A549 (cell line): Measurements from ENCODE around the gene XRCC1. TPM values are rescaled to one million over a fixed set of nuclear protein-coding genes. Genes with fewer than 3 reads are reported as not detected.

Experiments
- ATAC-seq, 2 experiments: fragments of 200-7000 bp in 1 of 2; fragments of >200 bp in 1 of 2; cut with Nextera tagmentation in 1 of 2; cut with Tn5 transposase in 1 of 2; 3 replicates each; pipeline versions ENCODE4 v1.8.0 to v1.9.1; 2018 to 2020; ENCODE audit warnings: mild to moderate bottlenecking in 1 of 2, moderate library complexity in 1 of 2
- CTCF ChIA-PET: fragments of 300-600 bp; sonication (Branson Sonifier 250); formaldehyde crosslinking; extraction: SDS; loops from one replicate; lab custom pipeline; 2021; ENCODE audit warnings: antibody characterized with exemption, inconsistent platforms; lab: Yijun Ruan, JAX
- POLR2A ChIA-PET: fragments of 350-600 bp; formaldehyde crosslinking; extraction: SDS; loops from one replicate; lab custom pipeline; 2021; ENCODE audit warnings: antibody characterized with exemption, inconsistent platforms; lab: Yijun Ruan, JAX
- DNase-seq, 2 experiments: peaks; one replicate each; pipeline versions ENCODE4 v3.0.0 to v3.0.0-alpha.2; 2011 to 2016; ENCODE audit warnings: low read depth in 1 of 2, low spot score in 1 of 2
- FAIRE-seq: peaks from 2 replicates; lab custom pipeline; 2011; peaks lifted over from hg19 to GRCh38; lab: Jason Lieb, UNC
- H3K27ac ChIP-seq, 2 experiments: fragments of >200 bp; sonication (Bioruptor Twin); formaldehyde crosslinking; 3 replicates each; pipeline ENCODE4 v1.5.1; 2016 to 2017
- H3K4me1 ChIP-seq: fragments of >200 bp; sonication (Bioruptor Twin); formaldehyde crosslinking; 3 replicates; pipeline ENCODE4 v1.6.1; 2016
- H3K4me2 ChIP-seq: fragments of >200 bp; sonication (Bioruptor Twin); formaldehyde crosslinking; 3 replicates; pipeline ENCODE4 v1.6.1; 2016
- H3K4me3 ChIP-seq: fragments of >200 bp; sonication (Bioruptor Twin); formaldehyde crosslinking; 3 replicates; pipeline ENCODE4 v1.5.1; 2016
- H3K9me3 ChIP-seq: fragments of >200 bp; sonication (Bioruptor Twin); formaldehyde crosslinking; 3 replicates; pipeline ENCODE4 v1.6.1; 2016
- BHLHE40 ChIP-seq: IDR thresholded peaks from 2 replicates; pipeline ENCODE4 v1.6.1; 2012; ENCODE audit warnings: low read depth, low read length, inconsistent platforms
- CEBPB ChIP-seq, 2 experiments: fragments of >200 bp in 1 of 2; sonication (Bioruptor Twin) in 1 of 2; formaldehyde crosslinking in 1 of 2; IDR thresholded peaks; 2 replicates each; pipeline ENCODE4 v1.6.1; 2012 to 2016
- EHF ChIP-seq: fragments of 250-450 bp; sonication (Bioruptor Pico); IDR thresholded peaks from 2 replicates; pipeline ENCODE4 v1.5.0; 2020; ENCODE audit warnings: mild to moderate bottlenecking
- EHMT2 ChIP-seq: fragments of 200-600 bp; sonication (generic); IDR thresholded peaks from 2 replicates; pipeline ENCODE4 v1.6.1; 2016; ENCODE audit warnings: antibody characterized with exemption, low read depth, mild to moderate bottlenecking, moderate library complexity
- ESRRA ChIP-seq: fragments of 150-350 bp; IDR thresholded peaks from 2 replicates; pipeline ENCODE4 v1.6.1; 2014; ENCODE audit warnings: mild to moderate bottlenecking, low read length, borderline replicate concordance
- FOSB ChIP-seq: fragments of 250-450 bp; sonication (Bioruptor Pico); IDR thresholded peaks from 2 replicates; pipeline ENCODE4 v1.5.0; 2020; ENCODE audit warnings: mild to moderate bottlenecking, moderate library complexity
- FOSL2 ChIP-seq, 2 experiments: fragments of 450-650 bp in 1 of 2; fragments of >200 bp in 1 of 2; sonication (Bioruptor Twin) in 1 of 2; formaldehyde crosslinking; IDR thresholded peaks; 2 replicates each; pipeline versions ENCODE4 v1.5.0 to v1.6.1; 2016 to 2020; ENCODE audit warnings: mild to moderate bottlenecking in 1 of 2, moderate library complexity in 1 of 2
- FOXS1 ChIP-seq: fragments of 250-450 bp; sonication (Bioruptor Pico); IDR thresholded peaks from 2 replicates; pipeline ENCODE4 v1.5.0; 2020; ENCODE audit warnings: mild to moderate bottlenecking, moderate library complexity
- GATA3 ChIP-seq: IDR thresholded peaks from 2 replicates; pipeline ENCODE4 v1.6.1; 2012; ENCODE audit warnings: borderline replicate concordance
- HOXA7 ChIP-seq: fragments of 250-450 bp; sonication (Bioruptor Pico); IDR thresholded peaks from 2 replicates; pipeline ENCODE4 v1.5.0; 2020; ENCODE audit warnings: mild to moderate bottlenecking, moderate library complexity
- HOXB13 ChIP-seq: fragments of 250-450 bp; sonication (Bioruptor Pico); IDR thresholded peaks from 2 replicates; pipeline ENCODE4 v1.5.0; 2020; ENCODE audit warnings: low read depth, mild to moderate bottlenecking, moderate library complexity
- JUN ChIP-seq, 2 experiments: fragments of >200 bp; sonication (Bioruptor Twin); formaldehyde crosslinking; IDR thresholded peaks; 2 replicates in 1 of 2; 3 replicates in 1 of 2; pipeline ENCODE4 v1.6.1; 2016 to 2017
- JUNB ChIP-seq: fragments of >200 bp; sonication (Bioruptor Twin); formaldehyde crosslinking; IDR thresholded peaks from 2 replicates; pipeline ENCODE4 v1.6.1; 2016
- KDM1A ChIP-seq: fragments of 200-600 bp; sonication (generic); IDR thresholded peaks from 2 replicates; pipeline ENCODE4 v1.6.1; 2016; ENCODE audit warnings: low read depth, mild to moderate bottlenecking
- MAFK ChIP-seq: fragments of 450-650 bp; IDR thresholded peaks from 2 replicates; pipeline ENCODE4 v1.6.1; 2014; ENCODE audit not compliant: partially characterized antibody
- NFE2L2 ChIP-seq: fragments of 150-350 bp; conservative IDR thresholded peaks from 2 replicates; pipeline ENCODE4 v1.6.1; 2014; ENCODE audit warnings: low read length
- POLR2AphosphoS2 ChIP-seq: conservative IDR thresholded peaks from 2 replicates; pipeline ENCODE4 v1.6.1; 2012; ENCODE audit warnings: low read length, improper control_type of control experiment, inconsistent platforms
- RARB ChIP-seq: fragments of 250-450 bp; sonication (Bioruptor Pico); IDR thresholded peaks from 2 replicates; pipeline ENCODE4 v1.8.0; 2021; ENCODE audit warnings: mild to moderate bottlenecking, moderate library complexity
- RCOR1 ChIP-seq: fragments of 150-350 bp; IDR thresholded peaks from 2 replicates; pipeline ENCODE4 v1.6.1; 2014; ENCODE audit warnings: antibody characterized with exemption, low read length, low read depth
- RFX5 ChIP-seq: fragments of 450-650 bp; IDR thresholded peaks from 2 replicates; pipeline ENCODE4 v1.7.1; 2014; ENCODE audit warnings: antibody characterized with exemption, mild to moderate bottlenecking, moderate library complexity
- SMC3 ChIP-seq: fragments of >200 bp; sonication (Bioruptor Twin); formaldehyde crosslinking; IDR thresholded peaks from 3 replicates; pipeline ENCODE4 v1.6.1; 2018; ENCODE audit warnings: inconsistent platforms
- TFCP2L1 ChIP-seq: fragments of 250-450 bp; sonication (Bioruptor Pico); IDR thresholded peaks from 2 replicates; pipeline ENCODE4 v1.5.0; 2021; ENCODE audit warnings: mild to moderate bottlenecking
- ZFP36 ChIP-seq: fragments of 450-650 bp; IDR thresholded peaks from 2 replicates; pipeline ENCODE4 v1.6.1; 2014; ENCODE audit warnings: borderline replicate concordance; ENCODE audit not compliant: partially characterized antibody
- ZNF302 ChIP-seq: fragments of 250-450 bp; sonication (Bioruptor Pico); IDR thresholded peaks from 2 replicates; pipeline ENCODE4 v1.9.0; 2021; ENCODE audit warnings: inconsistent platforms, mild to moderate bottlenecking, moderate library complexity
- ZSCAN20 ChIP-seq: fragments of 250-450 bp; sonication (Bioruptor Pico); IDR thresholded peaks from 2 replicates; pipeline ENCODE4 v1.8.0; 2022; ENCODE audit warnings: mild to moderate bottlenecking, moderate library complexity
- WGBS: methylation state at CpG from one replicate; pipeline ENCODE4 v1.1.6; 2017; ENCODE audit errors: missing lambda C conversion rate; 5-methylcytosine and 5-hydroxymethylcytosine counted together
- polyA plus RNA-seq, 4 experiments: library from polyadenylated mRNA; depleted of rRNA in 3 of 4; stranded (reverse); fragments of >200 nt; fragmentation: RNase III in 1 of 4; extraction: RNeasy Plus Mini Kit Qiagen cat#74134 plus additional on column Dnase treatment in 1 of 4; gene quantifications; 2 replicates in 3 of 4; 3 replicates in 1 of 4; pipeline ENCODE4 v1.2.3, GENCODE V29; 2011 to 2017
- TF ChIP-seq, protein P1 (sequence below): fragments of >200 bp; sonication (Bioruptor Twin); formaldehyde crosslinking; IDR thresholded peaks from 3 replicates; pipeline ENCODE4 v1.5.1; 2016
- TF ChIP-seq, protein P2 (sequence below): fragments of 450-650 bp; IDR thresholded peaks from 2 replicates; pipeline ENCODE4 v1.6.1; 2014; ENCODE audit warnings: antibody characterized with exemption
- TF ChIP-seq, protein P3 (sequence below): IDR thresholded peaks from 2 replicates; pipeline ENCODE4 v1.6.1; 2012; ENCODE audit warnings: low read depth, borderline replicate concordance
- TF ChIP-seq, protein P4 (sequence below): fragments of 250-450 bp; sonication (Bioruptor Pico); IDR thresholded peaks from 2 replicates; pipeline ENCODE4 v1.5.0; 2021; ENCODE audit warnings: mild to moderate bottlenecking, moderate library complexity, borderline replicate concordance

XRCC1 gene
- polyA plus RNA-seq, 2 of the 4 experiments (the other 2 are of a cell fraction) = 32.0 to 55.1 TPM

DNA sequence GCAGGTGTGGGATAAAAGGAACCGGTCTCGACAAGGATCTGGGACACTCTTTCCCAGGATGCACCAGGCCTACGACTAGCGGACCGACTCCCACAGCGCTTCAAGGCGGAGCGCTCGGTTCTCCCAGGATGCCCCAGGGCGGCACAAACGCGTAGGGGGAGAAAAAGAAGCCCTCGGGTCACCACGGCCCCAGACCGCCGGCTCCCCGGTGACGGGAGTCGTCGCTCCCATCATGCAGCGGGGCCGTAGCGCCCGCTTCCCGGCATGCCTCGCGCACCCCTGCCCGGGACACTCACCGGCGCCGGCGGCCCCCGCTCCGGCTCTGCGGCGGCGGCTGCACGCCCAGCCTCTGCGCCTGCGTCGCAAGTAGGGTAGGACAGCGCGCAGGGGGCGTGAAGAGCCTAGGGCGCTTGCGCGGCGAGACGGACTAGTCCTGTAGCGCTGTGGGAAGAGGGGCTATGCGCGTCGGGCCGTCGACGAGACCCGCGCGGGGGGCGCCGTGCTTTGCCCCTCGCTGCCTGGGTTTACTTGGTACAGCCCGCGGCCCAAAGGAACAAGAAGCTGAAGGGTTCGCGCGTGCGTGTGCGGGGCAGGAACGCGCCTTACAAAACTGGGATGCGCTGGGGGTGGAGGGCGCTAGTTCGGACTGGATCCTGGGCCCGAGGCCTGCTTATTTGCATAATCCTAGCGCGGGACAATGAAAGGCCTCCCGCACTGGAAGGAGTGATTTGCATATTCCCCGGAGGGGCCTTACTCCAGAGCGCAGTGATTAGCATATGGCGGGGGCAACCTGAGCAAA, 44.1 kb upstream of the XRCC1 start, which contains the start of gene ZNF428 (continued):
- TF ChIP-seq JUNB (no peak), SMC3 (no peak), TFCP2L1 (0 out of 2 replicates have a peak, but pooled peaks have one; percentile 53), RFX5 (0 out of 2 replicates have a peak, but pooled peaks have one; percentile 13), ZFP36 (no peak), GATA3 (peak; percentile 28; the same call in 1 of the 2 replicates), RCOR1 (no peak), CEBPB (IDR thresholded peaks at IDR 0.05) (no peak), FOSL2 (IDR thresholded peaks at IDR 0.05) (no peak), FOSL2 (CRISPR knock-in tag; IDR thresholded peaks at IDR 0.05) (no peak), MAFK (no peak), KDM1A (no peak), ZSCAN20 (CRISPR knock-in tag) (no peak), POLR2AphosphoS2 (no peak), ZNF302 (CRISPR knock-in tag) (no peak), HOXB13 (CRISPR knock-in tag) (0 out of 2 replicates have a peak, but pooled peaks have one; percentile 12), EHF (CRISPR knock-in tag) (no peak), RARB (CRISPR knock-in tag) (no peak), JUN (IDR thresholded peaks at IDR 0.05) (peak; percentile 90 to 96)
- TF ChIP-seq, protein P1, sequence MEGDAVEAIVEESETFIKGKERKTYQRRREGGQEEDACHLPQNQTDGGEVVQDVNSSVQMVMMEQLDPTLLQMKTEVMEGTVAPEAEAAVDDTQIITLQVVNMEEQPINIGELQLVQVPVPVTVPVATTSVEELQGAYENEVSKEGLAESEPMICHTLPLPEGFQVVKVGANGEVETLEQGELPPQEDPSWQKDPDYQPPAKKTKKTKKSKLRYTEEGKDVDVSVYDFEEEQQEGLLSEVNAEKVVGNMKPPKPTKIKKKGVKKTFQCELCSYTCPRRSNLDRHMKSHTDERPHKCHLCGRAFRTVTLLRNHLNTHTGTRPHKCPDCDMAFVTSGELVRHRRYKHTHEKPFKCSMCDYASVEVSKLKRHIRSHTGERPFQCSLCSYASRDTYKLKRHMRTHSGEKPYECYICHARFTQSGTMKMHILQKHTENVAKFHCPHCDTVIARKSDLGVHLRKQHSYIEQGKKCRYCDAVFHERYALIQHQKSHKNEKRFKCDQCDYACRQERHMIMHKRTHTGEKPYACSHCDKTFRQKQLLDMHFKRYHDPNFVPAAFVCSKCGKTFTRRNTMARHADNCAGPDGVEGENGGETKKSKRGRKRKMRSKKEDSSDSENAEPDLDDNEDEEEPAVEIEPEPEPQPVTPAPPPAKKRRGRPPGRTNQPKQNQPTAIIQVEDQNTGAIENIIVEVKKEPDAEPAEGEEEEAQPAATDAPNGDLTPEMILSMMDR = no peak
- TF ChIP-seq, protein P2, sequence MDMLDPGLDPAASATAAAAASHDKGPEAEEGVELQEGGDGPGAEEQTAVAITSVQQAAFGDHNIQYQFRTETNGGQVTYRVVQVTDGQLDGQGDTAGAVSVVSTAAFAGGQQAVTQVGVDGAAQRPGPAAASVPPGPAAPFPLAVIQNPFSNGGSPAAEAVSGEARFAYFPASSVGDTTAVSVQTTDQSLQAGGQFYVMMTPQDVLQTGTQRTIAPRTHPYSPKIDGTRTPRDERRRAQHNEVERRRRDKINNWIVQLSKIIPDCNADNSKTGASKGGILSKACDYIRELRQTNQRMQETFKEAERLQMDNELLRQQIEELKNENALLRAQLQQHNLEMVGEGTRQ = no peak
- TF ChIP-seq, protein P3, sequence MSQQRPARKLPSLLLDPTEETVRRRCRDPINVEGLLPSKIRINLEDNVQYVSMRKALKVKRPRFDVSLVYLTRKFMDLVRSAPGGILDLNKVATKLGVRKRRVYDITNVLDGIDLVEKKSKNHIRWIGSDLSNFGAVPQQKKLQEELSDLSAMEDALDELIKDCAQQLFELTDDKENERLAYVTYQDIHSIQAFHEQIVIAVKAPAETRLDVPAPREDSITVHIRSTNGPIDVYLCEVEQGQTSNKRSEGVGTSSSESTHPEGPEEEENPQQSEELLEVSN = peak; percentile 96
- TF ChIP-seq, protein P4, sequence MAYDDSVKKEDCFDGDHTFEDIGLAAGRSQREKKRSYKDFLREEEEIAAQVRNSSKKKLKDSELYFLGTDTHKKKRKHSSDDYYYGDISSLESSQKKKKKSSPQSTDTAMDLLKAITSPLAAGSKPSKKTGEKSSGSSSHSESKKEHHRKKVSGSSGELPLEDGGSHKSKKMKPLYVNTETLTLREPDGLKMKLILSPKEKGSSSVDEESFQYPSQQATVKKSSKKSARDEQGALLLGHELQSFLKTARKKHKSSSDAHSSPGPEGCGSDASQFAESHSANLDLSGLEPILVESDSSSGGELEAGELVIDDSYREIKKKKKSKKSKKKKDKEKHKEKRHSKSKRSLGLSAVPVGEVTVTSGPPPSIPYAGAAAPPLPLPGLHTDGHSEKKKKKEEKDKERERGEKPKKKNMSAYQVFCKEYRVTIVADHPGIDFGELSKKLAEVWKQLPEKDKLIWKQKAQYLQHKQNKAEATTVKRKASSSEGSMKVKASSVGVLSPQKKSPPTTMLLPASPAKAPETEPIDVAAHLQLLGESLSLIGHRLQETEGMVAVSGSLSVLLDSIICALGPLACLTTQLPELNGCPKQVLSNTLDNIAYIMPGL (CRISPR knock-in tag) = no peak

DNA sequence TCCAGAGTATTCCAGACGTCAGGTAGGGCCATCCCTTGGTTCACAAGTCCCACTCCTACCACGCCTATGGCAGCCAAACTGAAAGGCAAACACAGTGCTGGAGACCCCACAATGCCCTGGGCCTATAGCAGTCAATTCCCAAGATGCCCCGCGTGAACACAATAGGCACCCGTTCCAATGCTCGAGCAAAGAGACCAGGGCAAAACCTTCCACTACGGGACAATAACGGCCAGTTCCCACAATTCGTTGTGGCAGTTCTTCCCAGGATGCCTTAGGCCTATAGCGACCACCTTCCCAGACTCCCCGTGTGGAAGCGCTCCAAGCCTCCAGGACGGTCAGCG, 43.6 kb upstream of the XRCC1 start:
- peak overlapping the region; percentile 65 for H3K4me3 ChIP-seq
- DNase-seq (peak; percentile 53 to 62), ATAC-seq (peak; percentile 54 to 66), FAIRE-seq (no peak)
- peaks cover 12% of the 10 kb centered on the region for H3K4me1 ChIP-seq
- no peaks in the 10 kb centered on the region for H3K9me3 ChIP-seq
- H3K27ac ChIP-seq = peak overlapping the region; percentile 86 to 94
- CTCF ChIA-PET = interaction anchor here (1.0 kb wide), 1 partner anchor 19 kb away, joined by 4 read pairs; no protein-coding TSS in a partner anchor
- POLR2A ChIA-PET = interaction anchor here (0.7 to 1.1 kb wide), 2 partner anchors 50 kb away, joined by 3 to 10 read pairs; no protein-coding TSS in a partner anchor
- 2% methylated on average over 14 of the region's 14 CpGs for WGBS
- peak overlapping the region; percentile 92 for H3K4me2 ChIP-seq
- TF ChIP-seq FOXS1 (CRISPR knock-in tag) (0 out of 2 replicates have a peak, but pooled peaks have one; percentile 31), FOSB (peak; percentile 50; the same call in 1 of the 2 replicates), HOXB13 (CRISPR knock-in tag) (peak; percentile 87), ESRRA (no peak), NFE2L2 (no peak), EHMT2 (no peak), ZNF302 (CRISPR knock-in tag) (peak; percentile 84), HOXA7 (peak; percentile 59; the same call in 1 of the 2 replicates), BHLHE40 (no peak)
- TF ChIP-seq, protein P1 = no peak
- TF ChIP-seq, protein P4 (CRISPR knock-in tag) = no peak
